Measurements from ENCODE around the gene TMEM259. TPM values are rescaled to one million over a fixed set of nuclear protein-coding genes. Genes with fewer than 3 reads are reported as not detected.

Gene TMEM259
- total RNA-seq, 1 donor from 2014 or later: 31.7 TPM

DNA sequence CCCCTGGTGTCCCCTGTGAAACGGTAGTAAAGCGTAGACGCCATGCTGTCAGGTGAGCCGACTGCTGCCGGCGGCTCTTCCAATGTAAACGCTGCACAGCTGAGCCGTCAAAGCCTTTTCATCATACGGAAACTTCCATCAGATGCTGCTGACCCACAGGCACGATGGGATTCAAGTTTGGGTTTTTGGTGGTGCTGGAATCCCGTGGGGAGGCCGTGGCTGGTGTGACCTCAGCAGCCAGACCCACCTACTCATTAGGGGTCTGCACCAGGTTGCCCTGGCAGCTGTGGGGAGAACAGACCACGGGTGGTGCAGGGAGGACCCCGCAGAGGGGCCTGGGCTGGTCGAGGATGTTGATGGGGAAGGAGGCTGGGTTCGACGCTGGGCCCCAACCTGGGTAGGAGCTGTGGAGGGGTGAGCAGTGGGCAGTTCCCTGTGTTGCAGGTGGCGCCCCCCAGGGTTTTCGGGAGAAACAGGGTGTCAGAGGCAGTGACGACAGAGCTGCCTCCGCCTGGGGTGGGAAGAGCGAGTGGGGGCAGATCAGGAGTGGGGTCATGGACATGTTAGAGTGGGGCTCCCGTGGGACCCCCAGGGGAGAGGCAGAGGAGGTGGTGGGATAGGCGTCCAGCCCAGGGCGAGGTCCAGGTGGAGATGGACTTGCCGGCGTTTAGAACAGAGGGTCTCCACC is 14.1 kb downstream of the TMEM259 start:
- no peak overlapping the region for H3K4me3 Mint-ChIP-seq
- H3K9me3 ChIP-seq (ENCODE audit: low read depth): no peaks in the 10 kb centered on the region
- no peaks in the 10 kb centered on the region for H4K20me1 ChIP-seq (ENCODE audit: low read depth)
- no peaks in the 10 kb centered on the region for H3K4me1 ChIP-seq
- no peaks in the 10 kb centered on the region for H3F3A ChIP-seq (ENCODE audit: low read depth)
- no peaks in the 10 kb centered on the region for H3K9me3 Mint-ChIP-seq
- peaks cover 3% of the 10 kb centered on the region for H3K27me3 ChIP-seq
- no peak overlapping the region for H3K9ac ChIP-seq
- no peak overlapping the region for H3K4me3 ChIP-seq
- H3K79me2 ChIP-seq (ENCODE audit: low read depth): no peaks in the 10 kb centered on the region
- no peak for DNase-seq (ENCODE audit: low spot score)
- no peak overlapping the region for H3K27ac Mint-ChIP-seq
- H3K27ac ChIP-seq: no peak overlapping the region
- no peak overlapping the region for H3K4me2 ChIP-seq
- no peaks in the 10 kb centered on the region for H3K36me3 Mint-ChIP-seq
- TF ChIP-seq EZH2phosphoT487 (IDR thresholded peaks at IDR 0.05) (no peak), EZH2 (IDR thresholded peaks at IDR 0.05) (no peak)
- TF ChIP-seq, protein P1, sequence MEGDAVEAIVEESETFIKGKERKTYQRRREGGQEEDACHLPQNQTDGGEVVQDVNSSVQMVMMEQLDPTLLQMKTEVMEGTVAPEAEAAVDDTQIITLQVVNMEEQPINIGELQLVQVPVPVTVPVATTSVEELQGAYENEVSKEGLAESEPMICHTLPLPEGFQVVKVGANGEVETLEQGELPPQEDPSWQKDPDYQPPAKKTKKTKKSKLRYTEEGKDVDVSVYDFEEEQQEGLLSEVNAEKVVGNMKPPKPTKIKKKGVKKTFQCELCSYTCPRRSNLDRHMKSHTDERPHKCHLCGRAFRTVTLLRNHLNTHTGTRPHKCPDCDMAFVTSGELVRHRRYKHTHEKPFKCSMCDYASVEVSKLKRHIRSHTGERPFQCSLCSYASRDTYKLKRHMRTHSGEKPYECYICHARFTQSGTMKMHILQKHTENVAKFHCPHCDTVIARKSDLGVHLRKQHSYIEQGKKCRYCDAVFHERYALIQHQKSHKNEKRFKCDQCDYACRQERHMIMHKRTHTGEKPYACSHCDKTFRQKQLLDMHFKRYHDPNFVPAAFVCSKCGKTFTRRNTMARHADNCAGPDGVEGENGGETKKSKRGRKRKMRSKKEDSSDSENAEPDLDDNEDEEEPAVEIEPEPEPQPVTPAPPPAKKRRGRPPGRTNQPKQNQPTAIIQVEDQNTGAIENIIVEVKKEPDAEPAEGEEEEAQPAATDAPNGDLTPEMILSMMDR (IDR thresholded peaks at IDR 0.05): no peak
- H3K36me3 ChIP-seq: no peaks in the 10 kb centered on the region
- H3K27me3 Mint-ChIP-seq (ENCODE audit: insufficient read depth, low read depth): no peaks in the 10 kb centered on the region
- no peaks in the 10 kb centered on the region for H3K4me1 Mint-ChIP-seq
- H2AFZ ChIP-seq (replicated peaks): no peak overlapping the region

DNA sequence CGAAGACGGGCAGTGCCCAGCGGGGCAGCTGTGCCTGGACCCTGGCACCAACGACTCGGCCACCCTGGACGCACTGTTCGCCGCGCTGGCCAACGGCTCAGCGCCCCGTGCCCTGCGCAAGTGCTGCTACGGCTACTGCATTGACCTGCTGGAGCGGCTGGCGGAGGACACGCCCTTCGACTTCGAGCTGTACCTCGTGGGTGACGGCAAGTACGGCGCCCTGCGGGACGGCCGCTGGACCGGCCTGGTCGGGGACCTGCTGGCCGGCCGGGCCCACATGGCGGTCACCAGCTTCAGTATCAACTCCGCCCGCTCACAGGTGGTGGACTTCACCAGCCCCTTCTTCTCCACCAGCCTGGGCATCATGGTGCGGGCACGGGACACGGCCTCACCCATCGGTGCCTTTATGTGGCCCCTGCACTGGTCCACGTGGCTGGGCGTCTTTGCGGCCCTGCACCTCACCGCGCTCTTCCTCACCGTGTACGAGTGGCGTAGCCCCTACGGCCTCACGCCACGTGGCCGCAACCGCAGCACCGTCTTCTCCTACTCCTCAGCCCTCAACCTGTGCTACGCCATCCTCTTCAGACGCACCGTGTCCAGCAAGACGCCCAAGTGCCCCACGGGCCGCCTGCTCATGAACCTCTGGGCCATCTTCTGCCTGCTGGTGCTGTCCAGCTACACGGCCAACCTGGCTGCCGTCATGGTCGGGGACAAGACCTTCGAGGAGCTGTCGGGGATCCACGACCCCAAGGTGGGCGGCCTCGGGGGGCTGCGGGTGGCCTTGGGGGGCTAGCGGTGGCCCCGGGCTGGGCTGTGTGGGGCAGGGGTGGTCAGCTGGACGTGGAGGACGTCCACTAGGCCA is 15.9 kb downstream of the TMEM259 start:
- Mint-ChIP-seq H3K36me3 (no peaks in the 10 kb centered on the region), H3K27me3 (ENCODE audit: insufficient read depth, low read depth) (peaks cover 6% of the 10 kb centered on the region), H3K9me3 (no peaks in the 10 kb centered on the region), H3K4me3 (no peak overlapping the region), H3K27ac (peak overlapping the region; percentile 82), H3K4me1 (no peaks in the 10 kb centered on the region)
- Histone ChIP-seq H3K27ac (no peak overlapping the region), H3K4me2 (no peak overlapping the region), H3K9me3 (ENCODE audit: low read depth) (no peaks in the 10 kb centered on the region), H3K4me3 (no peak overlapping the region), H3K27me3 (peaks cover 21% of the 10 kb centered on the region), H3K9ac (no peak overlapping the region), H4K20me1 (ENCODE audit: low read depth) (no peaks in the 10 kb centered on the region), H3K4me1 (peaks cover 3% of the 10 kb centered on the region), H3F3A (ENCODE audit: low read depth) (peaks cover 6% of the 10 kb centered on the region), H3K36me3 (no peaks in the 10 kb centered on the region), H3K79me2 (ENCODE audit: low read depth) (no peaks in the 10 kb centered on the region), H2AFZ (replicated peaks) (no peak overlapping the region)
- TF ChIP-seq EZH2 (IDR thresholded peaks at IDR 0.05) (no peak), EZH2phosphoT487 (IDR thresholded peaks at IDR 0.05) (no peak)
- TF ChIP-seq, protein P1 (IDR thresholded peaks at IDR 0.05): no peak
- no peak for DNase-seq (ENCODE audit: low spot score)

DNA sequence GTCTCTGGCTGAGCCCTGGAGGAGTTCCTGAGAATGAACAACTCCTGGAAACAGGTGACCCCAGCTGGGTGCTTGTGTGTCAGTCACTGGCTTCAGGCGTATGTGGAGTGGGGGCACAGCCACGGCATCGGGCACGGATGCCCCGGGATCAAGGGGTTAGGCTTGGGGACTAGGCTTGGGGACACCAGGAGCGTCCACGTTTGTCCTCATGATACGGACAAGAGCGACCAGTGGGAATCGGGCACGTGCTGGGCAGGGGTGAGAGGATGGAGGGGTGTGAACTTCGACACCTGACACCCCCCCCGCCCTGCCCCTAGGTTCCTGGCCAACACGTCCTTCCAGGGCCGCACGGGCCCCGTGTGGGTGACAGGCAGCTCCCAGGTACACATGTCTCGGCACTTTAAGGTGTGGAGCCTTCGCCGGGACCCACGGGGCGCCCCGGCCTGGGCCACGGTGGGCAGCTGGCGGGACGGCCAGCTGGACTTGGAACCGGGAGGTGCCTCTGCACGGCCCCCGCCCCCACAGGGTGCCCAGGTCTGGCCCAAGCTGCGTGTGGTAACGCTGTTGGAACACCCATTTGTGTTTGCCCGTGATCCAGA is 16.6 kb downstream of the TMEM259 start:
- Histone ChIP-seq H3K27ac (no peak overlapping the region), H3K9ac (no peak overlapping the region), H3K4me1 (peaks cover 3% of the 10 kb centered on the region), H3F3A (ENCODE audit: low read depth) (peaks cover 6% of the 10 kb centered on the region), H3K27me3 (peaks cover 28% of the 10 kb centered on the region), H3K79me2 (ENCODE audit: low read depth) (no peaks in the 10 kb centered on the region), H3K36me3 (no peaks in the 10 kb centered on the region), H3K9me3 (ENCODE audit: low read depth) (no peaks in the 10 kb centered on the region), H3K4me3 (no peak overlapping the region), H2AFZ (replicated peaks) (no peak overlapping the region), H4K20me1 (ENCODE audit: low read depth) (no peaks in the 10 kb centered on the region), H3K4me2 (no peak overlapping the region)
- Mint-ChIP-seq H3K36me3 (no peaks in the 10 kb centered on the region), H3K4me1 (peaks cover 3% of the 10 kb centered on the region), H3K27me3 (ENCODE audit: insufficient read depth, low read depth) (peaks cover 12% of the 10 kb centered on the region), H3K4me3 (no peak overlapping the region), H3K9me3 (no peaks in the 10 kb centered on the region), H3K27ac (no peak overlapping the region)
- DNase-seq (ENCODE audit: low spot score): no peak
- TF ChIP-seq EZH2 (IDR thresholded peaks at IDR 0.05) (no peak), EZH2phosphoT487 (IDR thresholded peaks at IDR 0.05) (no peak)
- TF ChIP-seq, protein P1 (IDR thresholded peaks at IDR 0.05): no peak

All from neural progenitor cell (in vitro differentiated cells).